Heart left ventricle (tissue), 16 donors: ENCODE data around the gene RBBP8. TPM values are rescaled to one million over a fixed set of nuclear protein-coding genes. Genes with fewer than 3 reads are reported as not detected.
A peak's percentile ranks its signal among the peaks of the same experiment; 100 is the strongest.

Experiments
- ATAC-seq, 4 donors: fragments of 200-7000 bp; cut with Tn5 transposase; one replicate each; pipeline ENCODE4 v1.9.1; 2020 to 2022; ENCODE audit warnings: moderate library complexity in 4 of 4, mild to moderate bottlenecking in 3 of 4, moderate number of reproducible peaks in 1 of 4
- DNase-seq, 5 donors: peaks; one replicate each; pipeline ENCODE4 v3.0.0-alpha.2; 2020
- H3K27ac ChIP-seq, 12 donors: fragments of 200-600 bp; sonication (generic) in 4 of 12; one replicate each; pipeline versions ENCODE4 v1.5.0 to v1.8.0; 2016 to 2022; ENCODE audit warnings: mild to moderate bottlenecking in 2 of 12
- H3K27me3 ChIP-seq, 9 donors: fragments of 200-600 bp; sonication (generic) in 2 of 9; one replicate each; pipeline versions ENCODE4 v1.5.1 to v1.8.0; 2016 to 2022; ENCODE audit warnings: mild to moderate bottlenecking in 3 of 9
- H3K36me3 ChIP-seq, 9 donors: fragments of 200-600 bp; sonication (generic) in 2 of 9; one replicate each; pipeline versions ENCODE4 v1.5.0 to v1.8.0; 2018 to 2022; ENCODE audit warnings: mild to moderate bottlenecking in 2 of 9
- H3K4me1 ChIP-seq, 12 donors: fragments of 200-600 bp; sonication (generic) in 4 of 12; one replicate each; pipeline versions ENCODE4 v1.5.0 to v1.8.0; 2016 to 2022; ENCODE audit warnings: mild to moderate bottlenecking in 3 of 12
- H3K4me3 ChIP-seq, 12 donors: fragments of 200-600 bp; sonication (generic) in 4 of 12; one replicate each; pipeline versions ENCODE4 v1.5.0 to v1.8.0; 2017 to 2022; ENCODE audit warnings: mild to moderate bottlenecking in 9 of 12, moderate library complexity in 4 of 12
- H3K9me3 ChIP-seq, 12 donors: fragments of 200-600 bp; sonication (generic) in 4 of 12; one replicate each; pipeline versions ENCODE4 v1.5.0 to v1.8.0; 2016 to 2022; ENCODE audit warnings: mild to moderate bottlenecking in 1 of 12
- CTCF ChIP-seq, 12 donors: fragments of 200-600 bp; sonication (generic) in 4 of 12; IDR thresholded peaks; one replicate each; pipeline versions ENCODE4 v1.5.0 to v1.8.0; 2018 to 2022; ENCODE audit warnings: antibody characterized with exemption in 12 of 12, mild to moderate bottlenecking in 5 of 12
- POLR2A ChIP-seq, 2 donors: fragments of 450-650 bp; IDR thresholded peaks; one replicate each; pipeline ENCODE4 v1.6.1; 2017; ENCODE audit warnings: antibody characterized with exemption in 2 of 2, mild to moderate bottlenecking in 2 of 2, moderate library complexity in 2 of 2
- WGBS, 4 donors: extraction: QIAGEN DNeasy Blood & Tissue Kit in 2 of 4; methylation state at CpG; one replicate each; pipeline versions ENCODE4 v1.1.5 to v1.1.7; 2013 to 2018; 5-methylcytosine and 5-hydroxymethylcytosine counted together
- intact Hi-C, 10 donors: fragments of 100-400 bp; cut with DNase I; formaldehyde crosslinking; loops; one replicate each; pipeline versions ENCODE4 v1.11.1 to v1.14.2; 2022
- polyA plus RNA-seq, 2 donors: library from polyadenylated mRNA; stranded (reverse); fragments of 200-250 nt; gene quantifications; one replicate each; pipeline ENCODE4 v1.2.3, GENCODE V29; 2013
- total RNA-seq, 9 donors: library from RNA; depleted of rRNA in 2 of 9; stranded (reverse); fragments of >200 nt in 2 of 9; fragmentation: NEBNext Ultra II Directional in 3 of 9; extraction: Animal tissue kit (Norgen Biotek cat#: 25700) in 3 of 9; gene quantifications; one replicate each; pipeline versions ENCODE4 v1.1.0 to v1.2.4, GENCODE V29; 2016 to 2023
- donor health status: ischemic (EF 13 %, LVEDD 7.1; RV severe dilation, severe dysfunction).
- donor health status: healthy with polysubstance abuse.
- donor health status: DM: no; HTN: yes; CAD: no.
- donor health status: DM: no; HTN: no; CAD: no.
- donor health status: ischemic (EF 25% LVEDD 6.9; RV normal size, moderate dysfunction).
- donor health status: ischemic (EF 25% LVEDD 5.7; RV mildly dilated, moderate dysfunction).
- donor health status: healthy.
- donor health status: DM: yes; HTN: yes; CAD: no.
- donor health status: ischemic (EF 35%, LVEDD 5.7; RV mildly dilated, moderate dysfunction).
- donor health status: nonischemic (EF 11% LVEDD 7.7; RV severe dilation, severe dysfunction).
- donor health status: DM: yes; HTN: yes; CAD: no.
- donor health status: PGD.
- donor health status: ischemic (EF 29% LVEDD 5.4; RV normal size, mild dysfunction).
- donor health status: nonischemic (EF 23%, LVEDD 6.1; RV moderate dilation, normal function).

RBBP8 gene
- total and polyA plus RNA-seq, 11 donors: 5.1 to 12.2 (median 8.8) TPM

- Histone ChIP-seq H3K4me3 (no peak overlapping the region), H3K9me3 (no peaks in the 10 kb centered on the region), H3K4me1 (no peaks in the 10 kb centered on the region), H3K27ac (no peak overlapping the region), H3K27me3 (no peaks in the 10 kb centered on the region), H3K36me3 (no peaks in the 10 kb centered on the region)
- ATAC-seq: no peak
- intact Hi-C loops: no loop called here
- no peak for DNase-seq
- TF ChIP-seq POLR2A (IDR thresholded peaks at IDR 0.05): no peak
- no peak for TF ChIP-seq CTCF (IDR thresholded peaks at IDR 0.05)
- 87 to 88% (median 88%) methylated on average over 7 of the region's 7 CpGs for WGBS, 4 donors
Observed at GRCh38 chr18:23043803-23044376, 110.8 kb downstream of the RBBP8 start.

- H3K27ac ChIP-seq: no peak overlapping the region
- H3K9me3 ChIP-seq: no peaks in the 10 kb centered on the region
- no peaks in the 10 kb centered on the region for H3K36me3 ChIP-seq
- H3K4me3 ChIP-seq: no peak overlapping the region
- peaks cover 0 to 17% (median 0%) of the 10 kb centered on the region in 12 donors for H3K4me1 ChIP-seq
- no peak for ATAC-seq
- peaks cover 0 to 18% (median 0%) of the 10 kb centered on the region in 9 donors for H3K27me3 ChIP-seq
- intact Hi-C loops: no loop called here
- no peak for TF ChIP-seq POLR2A (IDR thresholded peaks at IDR 0.05)
- no peak for TF ChIP-seq CTCF (IDR thresholded peaks at IDR 0.05)
- 78 to 81% (median 79%) methylated on average over 5 of the region's 5 CpGs for WGBS, 4 donors
- no peak for DNase-seq
Observed at GRCh38 chr18:23049698-23050373, 116.7 kb downstream of the RBBP8 start.

DNA sequence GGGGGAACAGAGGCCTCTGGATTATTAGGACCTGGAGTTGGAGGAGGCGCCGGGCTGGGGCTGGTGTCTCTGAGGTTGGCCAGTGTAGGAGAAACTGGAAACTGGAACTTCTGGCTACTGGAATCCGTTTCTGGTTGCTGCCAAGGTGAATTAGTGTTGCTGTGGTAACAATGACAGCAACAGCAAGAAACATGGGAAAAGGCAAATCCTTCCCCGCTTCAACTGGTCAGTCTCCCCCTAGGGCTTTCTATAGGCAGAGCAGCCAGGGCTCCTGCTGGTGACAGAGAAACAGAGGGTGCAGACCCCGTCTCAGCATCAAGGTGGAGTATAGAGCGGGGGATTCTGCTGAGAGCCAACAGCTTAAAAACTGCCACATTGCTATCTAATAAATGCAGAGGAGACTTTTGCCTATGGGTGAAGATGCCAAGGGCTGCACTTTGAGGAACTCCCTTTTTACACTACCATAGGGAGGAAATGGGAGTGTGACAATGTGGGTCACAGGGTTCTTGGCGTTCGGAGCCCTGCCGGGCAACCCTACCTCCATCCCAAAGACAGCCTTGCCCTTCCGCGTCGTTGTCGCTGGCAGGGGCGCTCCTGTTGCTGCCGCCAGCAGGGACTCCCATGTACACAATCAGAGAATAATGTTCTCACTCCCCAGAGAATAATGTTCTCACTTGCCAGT, 120.8 kb downstream of the RBBP8 start:
- no peak for TF ChIP-seq POLR2A (IDR thresholded peaks at IDR 0.05)
- TF ChIP-seq CTCF (IDR thresholded peaks at IDR 0.05): peak in 2 of 12 donors; percentile 21 to 25
- Histone ChIP-seq H3K4me3 (no peak overlapping the region), H3K27me3 (peaks cover 0 to 18% (median 0%) of the 10 kb centered on the region in 9 donors), H3K36me3 (no peaks in the 10 kb centered on the region), H3K27ac (no peak overlapping the region), H3K4me1 (peaks cover 0 to 17% (median 0%) of the 10 kb centered on the region in 12 donors), H3K9me3 (no peaks in the 10 kb centered on the region)
- DNase-seq (no peak), ATAC-seq (peak in 2 of 4 donors; percentile 36 to 42)
- 39 to 49% (median 44%) methylated on average over 15 of the region's 15 CpGs for WGBS, 4 donors
- intact Hi-C loops: no loop called here

DNA sequence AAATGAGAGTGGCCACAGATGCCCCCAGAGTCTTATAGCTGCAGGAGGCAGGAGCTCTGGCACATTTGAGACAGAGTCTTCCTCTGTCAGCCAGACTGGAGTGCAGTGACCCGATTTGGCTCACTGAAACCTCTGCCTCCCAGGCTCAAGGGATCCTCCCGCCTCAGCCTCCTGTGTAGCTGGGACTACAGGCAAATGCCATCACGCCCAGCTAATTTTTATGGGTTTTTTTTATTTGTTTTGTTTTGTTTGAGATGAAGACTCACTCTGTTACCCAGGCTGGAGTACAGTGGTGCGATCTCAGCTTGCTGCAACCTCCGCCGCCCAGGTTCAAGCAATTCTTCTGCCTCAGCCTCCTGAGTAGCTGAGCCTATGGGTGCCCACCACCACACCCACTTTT, 121.4 kb downstream of the RBBP8 start:
- ATAC-seq (no peak), DNase-seq (no peak)
- Histone ChIP-seq H3K27ac (no peak overlapping the region), H3K4me1 (peaks cover 0 to 17% (median 0%) of the 10 kb centered on the region in 12 donors), H3K4me3 (no peak overlapping the region), H3K36me3 (no peaks in the 10 kb centered on the region), H3K9me3 (no peaks in the 10 kb centered on the region), H3K27me3 (peaks cover 0 to 19% (median 0%) of the 10 kb centered on the region in 9 donors)
- intact Hi-C loops: no loop called here
- no peak for TF ChIP-seq CTCF (IDR thresholded peaks at IDR 0.05)
- WGBS, 4 donors: 84 to 92% (median 89%) methylated on average over 6 of the region's 6 CpGs
